ENCODE results near the gene FBLN1.
"Not testable (repeated sequence)": the region's sequence is repeated elsewhere in the genome, so short reads cannot be mapped to it uniquely, and the experiment has no call there.

Gene FBLN1

GRCh38 chr22:45612940-45613339 is 110.3 kb downstream of the FBLN1 start:
- no peak for DNase-seq (ENCODE audit: low read depth)

- DNase-seq (ENCODE audit: low read depth): no peak
Measured at GRCh38 chr22:45615364-45615763, 112.7 kb downstream of the FBLN1 start.

- no peak for DNase-seq (ENCODE audit: low read depth)
Measured at GRCh38 chr22:45616432-45616831, 113.7 kb downstream of the FBLN1 start.

- DNase-seq (ENCODE audit: low read depth): no peak
Measured at GRCh38 chr22:45617948-45618347, 115.3 kb downstream of the FBLN1 start.

- DNase-seq (ENCODE audit: low read depth): no peak
Measured at GRCh38 chr22:45620706-45621105, 118.0 kb downstream of the FBLN1 start.

- DNase-seq (ENCODE audit: low read depth): no peak
Measured at GRCh38 chr22:45621836-45622600, 119.3 kb downstream of the FBLN1 start.

- DNase-seq (ENCODE audit: low read depth): not testable (repeated sequence)
Measured at GRCh38 chr22:45623464-45624145, 120.9 kb downstream of the FBLN1 start.

- DNase-seq (ENCODE audit: low read depth): no peak
Measured at GRCh38 chr22:45626198-45626651, 123.5 kb downstream of the FBLN1 start.

GRCh38 chr22:45627489-45628233 is 125.0 kb downstream of the FBLN1 start:
- no peak for DNase-seq (ENCODE audit: low read depth)

GRCh38 chr22:45628515-45628914 is 125.8 kb downstream of the FBLN1 start:
- DNase-seq (ENCODE audit: low read depth): no peak

GRCh38 chr22:45629469-45630089 is 126.9 kb downstream of the FBLN1 start:
- no peak for DNase-seq (ENCODE audit: low read depth)

- DNase-seq (ENCODE audit: low read depth): no peak
Measured at GRCh38 chr22:45630436-45630835, 127.8 kb downstream of the FBLN1 start.

- no peak for DNase-seq (ENCODE audit: low read depth)
Measured at GRCh38 chr22:45631140-45631840, 128.6 kb downstream of the FBLN1 start.

- DNase-seq (ENCODE audit: low read depth): no peak
Measured at GRCh38 chr22:45631841-45632238, 129.2 kb downstream of the FBLN1 start.

GRCh38 chr22:45632791-45633515 is 130.3 kb downstream of the FBLN1 start:
- no peak for DNase-seq (ENCODE audit: low read depth)

GRCh38 chr22:45636683-45637082 is 134.0 kb downstream of the FBLN1 start:
- no peak for DNase-seq (ENCODE audit: low read depth)

GRCh38 chr22:45638197-45638596 is 135.5 kb downstream of the FBLN1 start:
- DNase-seq (ENCODE audit: low read depth): no peak

GRCh38 chr22:45638834-45639746 is 136.4 kb downstream of the FBLN1 start:
- no peak for DNase-seq (ENCODE audit: low read depth)

GRCh38 chr22:45639747-45640102 is 137.0 kb downstream of the FBLN1 start:
- DNase-seq (ENCODE audit: low read depth): no peak

All from non-pigmented ciliary epithelial cell (primary cell).